Kidney epithelial cell (primary cell): Measurements from ENCODE around the gene PUS7. TPM values are rescaled to one million over a fixed set of nuclear protein-coding genes. Genes with fewer than 3 reads are reported as not detected.

Experiments
- DNase-seq: peaks from one replicate; pipeline ENCODE4 v3.0.0-alpha.2; 2010; ENCODE audit warnings: low read depth
- H3K27me3 ChIP-seq: 2 replicates; pipeline ENCODE4 v1.6.0; 2011; ENCODE audit warnings: low read length; ENCODE audit not compliant: control insufficient read depth, insufficient read depth
- H3K36me3 ChIP-seq: 2 replicates; pipeline ENCODE4 v1.5.1; 2011; ENCODE audit warnings: low read length; ENCODE audit not compliant: control insufficient read depth, insufficient read depth
- H3K4me3 ChIP-seq: 2 replicates; pipeline ENCODE4 v1.5.1; 2011; ENCODE audit warnings: low read depth, mild to moderate bottlenecking, control low read depth, low read length
- total RNA-seq: library from RNA; depleted of rRNA; stranded (reverse); fragments of >200 nt; gene quantifications from 2 replicates; pipeline ENCODE4 v1.2.3, GENCODE V29; 2015
- TF ChIP-seq, protein P1 (sequence below): IDR thresholded peaks from 2 replicates; pipeline ENCODE4 v1.5.1; 2011; ENCODE audit warnings: mild to moderate bottlenecking, moderate library complexity, low read length, control low read depth, inconsistent platforms; ENCODE audit not compliant: insufficient read depth, poor library complexity, severe bottlenecking

The PUS7 gene
- total RNA-seq, 1 donor from 2014 or later = 18.2 TPM

DNA sequence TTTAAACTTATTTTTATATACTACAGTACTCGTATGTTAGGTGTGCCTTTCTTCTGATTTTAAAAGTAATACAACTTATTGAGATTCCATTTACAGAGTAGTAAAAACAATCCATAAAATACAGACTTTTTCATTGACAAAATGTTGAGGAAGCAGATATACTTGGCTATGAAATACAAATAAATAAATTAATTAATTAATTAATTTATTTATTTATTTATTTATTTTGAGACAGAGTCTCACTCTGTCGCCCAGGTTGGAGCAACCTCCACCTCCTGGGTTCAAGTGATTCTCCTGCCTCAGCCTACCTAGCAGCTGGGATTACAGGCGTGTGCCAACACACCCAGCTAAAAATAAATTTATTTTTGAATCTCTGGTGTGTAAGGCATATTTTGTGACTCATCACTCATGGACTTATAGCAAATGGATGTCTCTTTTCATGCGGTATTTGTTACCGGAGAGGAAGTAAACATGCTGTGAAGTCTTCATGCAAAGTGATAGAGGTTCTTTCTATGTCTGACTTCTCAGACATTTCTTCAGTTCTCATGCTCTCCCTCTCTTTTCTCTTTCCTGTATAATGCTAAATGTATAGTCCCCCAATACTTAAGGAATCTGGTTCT is 113.2 kb downstream of the PUS7 start:
- no peak overlapping the region for H3K4me3 ChIP-seq
- no peaks in the 10 kb centered on the region for H3K27me3 ChIP-seq
- DNase-seq = no peak
- TF ChIP-seq, protein P1, sequence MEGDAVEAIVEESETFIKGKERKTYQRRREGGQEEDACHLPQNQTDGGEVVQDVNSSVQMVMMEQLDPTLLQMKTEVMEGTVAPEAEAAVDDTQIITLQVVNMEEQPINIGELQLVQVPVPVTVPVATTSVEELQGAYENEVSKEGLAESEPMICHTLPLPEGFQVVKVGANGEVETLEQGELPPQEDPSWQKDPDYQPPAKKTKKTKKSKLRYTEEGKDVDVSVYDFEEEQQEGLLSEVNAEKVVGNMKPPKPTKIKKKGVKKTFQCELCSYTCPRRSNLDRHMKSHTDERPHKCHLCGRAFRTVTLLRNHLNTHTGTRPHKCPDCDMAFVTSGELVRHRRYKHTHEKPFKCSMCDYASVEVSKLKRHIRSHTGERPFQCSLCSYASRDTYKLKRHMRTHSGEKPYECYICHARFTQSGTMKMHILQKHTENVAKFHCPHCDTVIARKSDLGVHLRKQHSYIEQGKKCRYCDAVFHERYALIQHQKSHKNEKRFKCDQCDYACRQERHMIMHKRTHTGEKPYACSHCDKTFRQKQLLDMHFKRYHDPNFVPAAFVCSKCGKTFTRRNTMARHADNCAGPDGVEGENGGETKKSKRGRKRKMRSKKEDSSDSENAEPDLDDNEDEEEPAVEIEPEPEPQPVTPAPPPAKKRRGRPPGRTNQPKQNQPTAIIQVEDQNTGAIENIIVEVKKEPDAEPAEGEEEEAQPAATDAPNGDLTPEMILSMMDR = no peak
- H3K36me3 ChIP-seq = no peaks in the 10 kb centered on the region

Other genes with a start within 250 kb of the PUS7 start
- gene SRPK2, start 133.3 kb downstream of the PUS7 start, total RNA-seq = 33.9 and 38.1 TPM in 2 replicates
- gene RINT1, start 9.9 kb upstream of the PUS7 start, total RNA-seq = 14.2 and 21.9 TPM in 2 replicates
- 2.1 and 2.5 TPM in 2 replicates for gene EFCAB10, start 59.2 kb upstream of the PUS7 start, total RNA-seq